CD4-positive, alpha-beta T cell treated with Interleukin-6 at 100 ng/mL for 8 hours (primary cell): ENCODE data around the gene KLHL29.

Experiments used
- DNase-seq: peaks from one replicate; pipeline ENCODE4 v3.0.0-alpha.2; 2020; ENCODE audit warnings: mixed read lengths, low spot score

KLHL29 gene

DNA sequence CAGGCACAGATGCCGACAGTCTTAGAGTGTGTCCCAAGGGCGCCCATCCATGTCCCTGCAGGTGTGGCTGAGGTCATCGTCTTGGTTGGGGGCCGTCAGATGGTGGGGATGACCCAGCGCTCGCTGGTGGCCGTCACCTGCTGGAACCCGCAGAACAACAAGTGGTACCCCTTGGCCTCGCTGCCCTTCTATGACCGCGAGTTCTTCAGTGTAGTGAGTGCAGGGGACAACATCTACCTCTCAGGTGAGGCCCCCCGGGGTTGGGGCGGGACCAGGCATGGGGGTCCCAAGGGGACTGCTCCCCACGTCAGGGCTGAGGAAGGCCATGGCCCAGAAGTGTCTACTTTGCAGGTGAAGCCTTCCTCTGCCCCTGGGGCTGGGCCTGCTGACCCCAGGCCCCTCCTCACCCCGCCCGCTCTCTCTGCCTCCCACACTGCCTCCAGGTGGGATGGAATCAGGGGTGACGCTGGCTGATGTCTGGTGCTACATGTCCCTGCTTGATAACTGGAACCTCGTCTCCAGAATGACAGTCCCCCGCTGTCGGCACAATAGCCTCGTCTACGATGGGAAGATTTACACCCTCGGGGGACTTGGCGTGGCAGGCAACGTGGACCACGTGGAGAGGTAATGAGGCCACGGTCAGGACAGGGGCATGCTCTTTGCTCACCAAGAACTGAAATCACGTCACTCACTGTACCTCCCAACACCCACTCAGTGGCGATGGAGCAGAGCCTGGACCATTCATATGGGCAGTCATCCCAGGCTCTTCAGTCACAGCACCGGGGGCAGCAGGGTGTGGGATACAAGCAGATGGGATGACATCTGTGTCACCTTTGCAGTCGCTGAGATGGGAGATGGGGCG lies 311.1 kb downstream of the KLHL29 start:
- DNase-seq, result no peak

DNA sequence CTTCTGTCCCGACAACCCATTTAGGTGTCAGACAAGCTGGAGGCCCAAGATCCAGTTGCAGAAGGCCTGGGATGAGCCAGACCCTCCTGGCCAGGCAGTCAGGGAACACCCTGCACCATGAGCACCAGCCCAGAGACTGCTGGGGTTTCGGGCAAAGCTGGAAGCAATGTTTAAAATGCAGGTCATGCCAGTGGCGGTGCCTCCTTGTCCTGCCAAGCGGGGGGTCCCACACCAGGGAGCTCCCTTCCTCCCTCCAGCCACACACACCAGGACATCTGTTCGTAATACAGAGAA lies 311.7 kb downstream of the KLHL29 start:
- DNase-seq, result no peak

DNA sequence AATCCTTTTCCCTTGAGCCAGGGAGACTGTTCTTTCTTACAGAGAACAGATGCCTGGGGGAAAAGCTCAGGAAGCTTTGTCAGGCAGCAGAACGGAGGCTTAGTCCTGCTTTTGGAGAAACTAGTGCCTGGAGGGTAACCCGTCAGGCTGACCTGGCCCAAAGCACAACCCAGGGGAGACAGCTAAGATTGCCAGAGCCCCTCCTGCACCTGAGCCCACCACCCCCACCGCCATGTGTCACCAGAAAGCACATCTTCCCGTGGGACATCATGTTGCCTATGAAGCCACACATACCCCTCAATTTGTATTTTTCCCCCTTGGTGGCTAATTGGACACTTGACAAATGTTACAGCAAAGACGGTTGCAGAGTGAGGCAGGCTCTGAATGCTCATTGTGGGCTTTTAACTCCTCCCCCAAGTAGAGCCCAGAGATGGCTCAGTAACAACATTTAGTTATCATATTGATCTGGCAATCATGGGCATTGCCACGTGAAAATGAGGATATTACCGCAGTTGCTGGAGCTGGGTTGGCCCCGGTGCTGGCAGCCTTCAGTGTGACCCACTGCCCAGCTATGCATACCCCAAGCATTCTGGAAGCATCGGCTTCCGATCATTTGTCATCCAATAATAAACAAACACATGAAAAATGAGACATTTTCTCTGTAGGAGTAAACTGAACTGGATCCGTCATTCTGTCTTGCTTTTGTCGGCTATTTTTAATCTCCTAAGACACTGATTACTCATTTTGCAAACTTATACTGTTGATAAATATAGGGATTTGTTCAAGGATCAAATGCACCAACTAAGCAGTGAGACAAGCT lies 312.5 kb downstream of the KLHL29 start:
- no peak for DNase-seq

DNA sequence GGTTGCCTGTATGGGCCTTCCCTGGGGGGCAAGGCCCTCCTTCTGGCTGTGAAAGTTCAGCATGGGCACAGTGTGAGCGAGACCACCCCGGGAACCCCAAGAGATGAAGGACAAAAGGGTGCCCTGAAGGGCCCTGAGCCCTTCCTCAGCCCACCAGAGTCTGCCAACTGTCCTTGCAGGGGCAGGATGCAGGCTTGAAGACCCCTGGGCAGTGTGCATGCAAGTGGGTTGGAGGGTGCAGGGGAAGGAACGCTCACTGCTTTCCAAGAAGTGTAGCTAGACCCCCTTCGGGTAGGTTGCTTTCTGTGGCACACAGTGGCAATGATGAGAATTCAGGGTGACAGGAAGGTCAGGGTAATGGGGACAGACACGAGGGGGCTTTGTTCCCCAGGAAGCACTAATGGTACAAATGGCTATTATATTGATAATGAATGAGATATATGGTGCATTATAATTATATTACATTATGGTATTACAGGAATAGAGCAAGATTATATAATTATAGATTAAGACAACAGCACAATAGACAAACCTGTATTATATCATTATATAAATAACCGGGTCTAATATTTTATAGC lies 313.2 kb downstream of the KLHL29 start:
- DNase-seq, result no peak

DNA sequence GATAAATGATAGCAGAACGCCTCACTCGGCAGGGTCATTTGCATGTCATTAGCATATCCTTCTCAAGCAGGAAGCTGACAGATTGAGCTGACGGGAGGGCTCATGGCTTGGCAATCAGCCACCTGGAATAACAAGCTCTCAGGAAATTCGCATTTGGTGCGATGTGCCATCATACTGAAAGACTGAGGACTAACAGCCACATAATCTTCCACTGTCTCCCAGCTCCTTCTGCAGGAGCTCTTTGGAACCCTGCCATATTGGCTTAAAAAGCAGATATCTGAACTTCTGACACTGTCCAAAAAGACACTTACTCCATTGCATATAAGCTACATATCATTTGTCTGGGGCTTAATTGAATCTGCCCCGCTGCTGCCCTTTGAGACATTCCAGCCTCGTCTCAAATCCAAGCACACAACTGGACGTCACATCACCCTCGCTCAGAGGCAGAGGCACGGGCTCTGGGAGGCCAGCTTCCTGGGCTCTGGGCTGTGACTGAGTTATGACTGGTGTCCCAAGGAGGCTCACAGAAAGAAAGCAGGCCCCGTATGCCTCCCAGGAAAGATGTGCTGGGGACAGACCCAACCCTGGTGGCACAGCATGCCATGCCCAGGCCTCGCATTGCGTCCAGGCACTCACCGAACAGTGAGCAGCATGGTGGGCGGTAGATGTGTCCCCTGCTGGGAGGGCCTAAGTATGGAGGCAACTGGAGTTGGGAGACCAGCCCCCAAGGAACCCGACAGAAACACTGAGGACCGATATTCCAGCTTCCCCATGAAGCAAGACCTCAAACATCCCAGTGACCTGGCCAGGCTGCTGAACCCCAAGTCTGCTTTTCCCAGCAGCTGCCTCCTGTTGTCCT lies 314.0 kb downstream of the KLHL29 start:
- DNase-seq, result no peak

DNA sequence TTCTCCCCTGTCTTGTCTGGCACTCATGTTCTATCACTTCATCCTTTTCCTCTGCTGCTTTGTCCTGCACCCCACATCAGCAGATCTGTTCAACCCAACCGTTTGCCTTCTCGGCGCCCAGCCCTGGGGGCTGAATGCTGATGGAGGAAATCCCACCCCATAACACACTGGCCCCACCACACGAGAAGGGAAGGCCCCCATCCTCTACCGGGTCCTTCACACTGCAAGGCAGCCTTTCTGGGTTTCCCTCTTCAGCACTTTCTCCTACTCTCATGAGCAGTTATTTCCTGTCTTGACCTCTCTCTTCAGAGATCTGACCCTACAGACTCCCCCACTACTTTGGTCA lies 314.6 kb downstream of the KLHL29 start:
- no peak for DNase-seq

DNA sequence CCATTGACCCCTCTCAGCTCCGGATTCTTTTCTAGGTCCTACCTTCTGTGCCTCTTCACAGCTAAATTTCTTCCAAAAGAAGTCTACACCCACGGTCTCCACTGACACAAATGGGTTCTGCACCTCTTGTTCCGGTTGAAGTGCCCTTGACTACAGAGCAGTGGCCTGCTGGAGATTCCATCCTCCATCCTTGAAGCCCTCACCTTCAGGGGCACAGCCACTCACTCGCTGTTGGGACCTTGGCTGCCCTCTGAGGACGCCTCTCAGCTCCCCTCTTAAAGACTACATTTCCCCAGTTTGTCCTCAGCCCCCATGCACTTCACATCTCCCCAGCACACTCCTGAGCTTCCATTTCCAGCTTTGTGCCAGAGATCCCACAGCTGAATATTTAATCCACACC lies 315.6 kb downstream of the KLHL29 start:
- DNase-seq, result no peak

DNA sequence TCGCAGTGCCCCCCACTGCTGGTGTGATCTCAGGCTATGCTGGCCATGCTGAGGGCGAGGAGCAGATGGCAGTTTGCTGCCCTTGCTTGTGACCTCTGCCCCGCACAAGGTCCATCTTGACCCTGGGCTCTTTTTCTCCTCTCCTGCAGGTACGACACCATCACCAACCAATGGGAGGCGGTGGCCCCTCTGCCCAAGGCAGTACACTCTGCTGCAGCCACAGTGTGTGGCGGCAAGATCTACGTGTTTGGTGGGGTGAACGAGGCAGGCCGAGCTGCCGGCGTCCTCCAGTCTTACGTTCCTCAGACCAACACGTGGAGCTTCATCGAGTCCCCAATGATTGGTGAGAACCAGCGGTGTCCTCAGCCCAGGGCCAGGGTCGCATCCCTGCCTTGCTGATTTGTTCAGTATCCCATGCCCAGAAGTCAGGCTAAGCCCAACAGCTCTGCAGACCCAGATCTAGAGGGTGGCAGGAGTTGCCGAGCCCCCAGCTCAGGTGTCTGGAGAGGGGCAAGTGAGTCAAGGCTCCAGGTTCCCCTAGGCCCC lies 318.1 kb downstream of the KLHL29 start:
- no peak for DNase-seq

DNA sequence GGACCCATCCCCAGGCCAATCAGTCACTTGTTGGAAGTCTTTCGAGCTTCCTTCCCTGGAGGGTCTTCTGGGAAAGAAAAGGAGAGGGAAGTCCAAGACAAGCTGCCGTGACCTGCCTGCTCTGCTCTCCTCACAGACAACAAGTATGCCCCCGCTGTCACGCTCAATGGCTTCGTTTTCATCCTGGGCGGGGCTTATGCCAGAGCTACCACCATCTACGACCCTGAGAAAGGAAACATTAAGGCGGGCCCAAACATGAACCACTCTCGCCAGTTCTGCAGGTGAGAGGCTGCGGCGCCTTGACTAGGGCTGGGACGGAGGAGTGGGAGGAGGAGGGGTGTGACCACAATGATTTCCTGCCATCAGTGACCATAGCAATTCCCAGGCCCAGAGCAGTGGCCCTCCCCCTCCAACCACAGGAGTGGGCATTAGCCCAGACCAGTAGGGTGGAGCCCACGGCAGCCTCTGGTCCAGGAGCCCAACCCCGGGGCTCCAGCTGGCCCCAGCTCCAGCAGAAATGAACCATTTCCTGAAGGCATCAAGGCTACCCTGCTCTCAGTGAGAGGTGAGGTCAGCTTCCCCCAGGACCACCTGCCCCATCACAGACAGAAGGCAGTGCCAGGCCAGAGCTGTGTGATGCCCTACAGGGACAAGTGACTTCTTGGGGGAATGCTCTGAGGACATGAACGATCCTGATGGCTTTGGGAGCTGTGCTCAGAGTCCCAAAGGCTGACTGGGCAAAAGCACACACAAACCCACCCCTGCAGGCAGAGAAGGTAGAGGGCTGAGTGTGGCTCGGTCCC lies 318.8 kb downstream of the KLHL29 start:
- DNase-seq, result no peak

DNA sequence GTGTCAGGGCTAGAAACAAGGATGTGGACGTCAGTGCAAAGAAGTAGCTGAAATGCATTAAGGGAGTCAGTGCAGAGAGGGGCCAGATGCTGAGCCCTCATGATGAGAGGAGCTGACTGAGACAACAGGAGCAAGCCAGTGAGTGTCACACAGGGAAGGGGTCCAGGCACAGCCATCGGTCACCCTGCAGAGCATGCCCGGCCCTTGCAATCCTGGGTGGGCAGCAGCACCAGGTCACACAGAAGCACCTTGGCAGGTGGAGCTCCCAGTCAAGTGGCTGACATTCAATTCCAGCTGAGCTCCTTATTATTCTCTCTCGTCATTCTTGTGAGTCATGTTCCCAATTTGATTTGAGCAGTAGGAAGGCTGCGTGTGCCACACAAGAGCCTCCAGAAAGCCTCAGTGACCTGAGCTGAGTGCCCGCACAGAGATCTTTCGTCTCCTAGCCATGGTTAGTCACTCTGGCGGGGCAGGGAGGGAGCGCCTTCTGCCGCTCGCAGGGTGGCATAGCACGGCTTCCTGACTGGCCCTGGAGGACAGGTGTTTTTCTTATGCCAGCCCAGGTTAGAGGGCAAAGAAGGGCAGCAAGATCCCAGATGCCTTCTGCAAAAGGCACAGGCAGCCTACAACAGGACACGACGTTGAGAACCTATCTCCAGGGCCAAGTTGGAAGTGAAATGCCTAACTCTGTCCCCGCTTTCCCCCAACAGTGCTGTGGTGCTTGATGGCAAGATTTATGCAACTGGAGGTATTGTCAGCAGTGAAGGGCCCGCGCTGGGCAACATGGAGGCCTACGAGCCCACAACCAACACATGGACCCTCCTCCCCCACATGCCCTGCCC lies 321.0 kb downstream of the KLHL29 start:
- no peak for DNase-seq

DNA sequence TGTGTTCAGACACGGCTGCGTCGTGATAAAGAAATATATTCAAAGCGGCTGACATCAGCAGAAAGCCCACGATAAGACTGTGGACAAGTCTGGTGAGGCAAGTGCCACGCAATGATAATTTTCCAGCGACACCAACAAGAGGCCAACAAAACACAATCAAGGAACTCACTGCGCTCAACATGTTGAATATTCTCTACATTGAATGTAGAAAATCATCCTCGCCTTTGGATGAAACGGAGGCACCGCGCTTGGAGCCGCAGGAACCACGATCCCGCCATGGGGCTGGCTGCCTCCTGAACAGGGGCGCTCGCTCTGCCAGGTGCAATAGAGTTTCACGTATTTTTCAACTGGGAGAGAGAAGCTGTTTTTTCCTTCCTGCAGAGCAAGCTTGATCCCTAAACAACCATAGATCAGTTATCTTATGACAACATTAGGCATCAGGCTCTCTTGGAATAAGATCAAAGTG lies 321.7 kb downstream of the KLHL29 start:
- DNase-seq, result no peak

DNA sequence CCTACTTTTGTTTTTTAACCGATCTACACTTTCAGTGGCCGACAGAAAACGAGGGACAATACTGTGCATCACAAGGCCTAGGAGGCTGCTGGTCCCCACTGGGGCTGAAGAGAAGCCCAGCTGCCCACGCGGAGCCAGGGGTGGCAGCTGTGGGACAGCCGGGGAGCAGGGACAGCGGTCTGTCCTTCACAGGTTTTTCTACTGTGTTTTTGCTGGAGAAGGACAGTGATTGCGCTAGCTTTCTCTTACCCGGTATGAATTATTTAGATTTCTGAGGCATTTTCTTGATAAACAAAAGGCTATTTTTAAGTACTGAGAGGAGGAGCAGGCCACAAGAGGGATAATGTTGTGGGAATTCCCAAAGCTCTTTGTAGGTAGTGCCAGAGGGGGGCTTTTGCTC lies 322.1 kb downstream of the KLHL29 start:
- no peak for DNase-seq

DNA sequence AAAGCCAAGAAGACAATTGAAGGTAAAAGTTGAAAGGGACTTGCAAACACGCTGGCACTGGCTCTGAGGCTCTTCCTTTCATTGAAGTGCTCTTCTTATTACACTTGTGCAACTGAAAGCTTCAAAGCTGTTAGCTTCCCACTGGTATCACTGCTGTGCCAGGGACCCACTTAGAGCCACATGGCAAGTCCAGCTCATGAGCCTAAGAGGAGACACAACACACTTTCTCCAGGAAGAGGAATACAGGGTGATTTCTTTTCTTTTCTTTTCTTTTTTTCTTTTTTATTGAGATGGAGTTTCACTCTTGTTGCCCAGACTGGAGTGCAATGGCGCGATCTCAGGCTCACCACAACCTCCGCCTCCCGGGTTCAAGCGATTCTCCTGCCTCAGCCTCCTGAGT lies 323.8 kb downstream of the KLHL29 start:
- no peak for DNase-seq

DNA sequence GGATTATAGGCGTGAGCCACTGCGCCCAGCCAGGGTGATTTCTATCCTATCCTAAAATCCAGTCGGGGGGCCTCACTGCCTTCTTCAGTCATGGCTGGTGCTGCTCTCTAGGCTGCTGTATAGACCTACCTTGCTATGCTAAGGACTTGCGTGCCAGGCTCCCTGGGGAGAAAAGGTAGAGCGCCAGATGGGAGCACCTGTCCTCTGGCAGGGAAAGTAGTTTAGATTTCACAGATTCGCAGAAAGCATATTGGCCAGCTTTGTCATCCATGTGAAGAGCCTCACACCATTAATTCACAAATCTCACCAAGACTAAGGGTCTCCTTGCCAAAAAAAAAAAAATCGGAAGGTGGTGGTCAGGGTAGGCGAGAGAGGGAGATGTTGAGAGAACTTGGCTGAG lies 324.3 kb downstream of the KLHL29 start:
- no peak for DNase-seq

DNA sequence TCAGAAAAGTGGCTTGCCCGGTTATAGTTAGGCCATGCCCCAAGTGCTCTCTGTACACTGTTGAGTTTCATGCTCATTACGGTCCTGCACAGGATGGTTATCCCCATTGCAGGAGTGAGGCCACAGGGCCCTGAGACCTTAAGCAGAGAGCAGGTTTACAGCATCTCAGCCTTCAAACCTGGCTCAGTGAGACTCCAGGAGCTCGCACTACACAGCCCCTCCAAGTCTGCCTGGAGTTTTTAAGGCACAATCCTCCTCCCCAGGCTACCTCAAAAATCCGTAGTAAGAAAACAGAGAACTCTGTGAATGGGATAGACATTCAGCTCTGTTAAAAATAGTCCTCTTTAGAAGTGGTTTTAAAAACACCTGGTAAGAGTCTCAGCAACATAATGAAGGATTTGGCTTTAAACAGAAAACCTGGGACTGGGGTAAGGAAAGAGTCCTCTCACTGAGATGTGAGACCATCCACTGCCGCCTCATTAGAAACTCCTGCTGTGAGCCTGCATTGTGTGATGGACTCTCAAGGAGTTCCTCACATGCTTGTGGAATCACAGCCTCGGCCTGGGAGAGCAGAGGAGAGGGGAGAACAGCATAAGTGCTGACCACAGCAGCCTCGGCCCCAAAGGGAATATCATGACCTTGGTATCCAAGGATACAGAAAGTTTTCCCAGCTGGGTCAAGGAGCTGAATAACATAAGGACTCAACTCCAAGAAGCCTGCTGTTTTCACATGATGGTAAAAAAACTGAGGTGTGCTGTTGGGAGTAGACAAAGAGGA lies 327.2 kb downstream of the KLHL29 start:
- no peak for DNase-seq

DNA sequence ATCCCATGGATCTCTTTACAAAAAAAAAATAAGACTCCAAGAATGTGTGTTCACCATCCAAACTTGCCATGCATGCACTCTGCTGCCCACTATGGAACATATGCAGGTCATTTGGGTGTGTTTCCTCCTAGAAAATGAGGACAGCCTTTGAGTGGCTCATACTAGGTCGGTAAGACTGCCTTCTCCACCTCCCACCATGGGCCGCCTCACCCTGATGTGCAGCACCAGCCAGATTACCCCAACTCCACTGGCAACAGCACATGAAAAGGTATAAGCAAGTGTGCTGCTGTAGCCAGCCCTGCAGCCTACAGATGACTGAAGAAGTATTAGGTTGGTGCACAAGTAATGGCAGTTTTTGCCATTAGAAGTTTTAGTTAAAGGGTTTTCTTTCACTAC lies 327.8 kb downstream of the KLHL29 start:
- DNase-seq, result no peak

DNA sequence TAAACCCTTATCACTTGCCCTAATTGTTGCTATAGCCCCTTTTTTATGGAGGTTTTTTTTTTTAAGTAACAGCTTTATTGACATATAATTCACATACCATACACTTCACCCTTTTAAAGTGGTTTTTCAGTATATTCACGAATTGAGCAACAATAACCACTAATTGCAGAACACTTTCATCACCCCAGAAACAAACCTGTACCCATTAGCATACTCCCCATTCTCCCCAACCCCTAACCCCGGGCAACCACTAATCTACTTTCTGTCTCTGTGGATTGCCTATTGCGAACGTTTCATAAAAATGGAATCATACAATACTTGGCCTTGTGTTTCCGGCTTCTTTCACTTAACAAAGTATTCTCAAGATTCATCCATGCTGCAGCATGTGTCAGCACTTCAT lies 328.4 kb downstream of the KLHL29 start:
- DNase-seq, result no peak

DNA sequence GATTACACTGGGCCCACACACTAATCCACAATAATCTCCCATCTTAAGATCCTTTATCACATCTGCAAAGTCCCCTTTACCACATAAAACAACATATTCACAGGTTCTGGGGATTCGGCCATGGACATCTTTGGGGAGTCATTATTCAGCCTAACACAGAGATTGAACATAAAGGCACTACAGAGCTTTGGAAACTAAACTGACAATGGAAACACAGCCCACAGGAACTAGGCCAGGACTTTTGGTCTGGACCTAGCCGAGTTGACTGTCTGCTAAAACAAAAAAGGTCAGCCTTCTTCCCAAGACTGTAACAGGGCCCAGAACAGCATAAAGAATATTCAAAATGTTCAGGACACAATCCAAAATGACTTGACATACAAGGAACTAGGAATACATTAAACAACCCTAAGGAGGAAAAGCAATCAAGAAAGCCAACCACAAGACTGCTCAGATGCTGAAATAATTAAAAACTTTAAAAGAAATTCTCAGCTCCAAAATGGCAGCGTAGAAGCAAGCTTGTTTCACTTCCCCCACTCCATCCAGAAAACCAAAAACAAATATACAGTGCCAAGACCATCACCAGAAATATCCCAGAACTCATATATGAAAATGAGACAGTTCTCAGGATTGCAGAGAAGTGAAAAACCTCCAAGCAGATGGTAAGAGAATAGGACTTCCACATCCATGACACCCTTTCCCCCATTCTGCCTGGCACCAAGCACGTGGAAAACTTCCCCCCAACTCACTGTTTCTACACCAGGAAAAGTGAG lies 334.1 kb downstream of the KLHL29 start:
- no peak for DNase-seq

DNA sequence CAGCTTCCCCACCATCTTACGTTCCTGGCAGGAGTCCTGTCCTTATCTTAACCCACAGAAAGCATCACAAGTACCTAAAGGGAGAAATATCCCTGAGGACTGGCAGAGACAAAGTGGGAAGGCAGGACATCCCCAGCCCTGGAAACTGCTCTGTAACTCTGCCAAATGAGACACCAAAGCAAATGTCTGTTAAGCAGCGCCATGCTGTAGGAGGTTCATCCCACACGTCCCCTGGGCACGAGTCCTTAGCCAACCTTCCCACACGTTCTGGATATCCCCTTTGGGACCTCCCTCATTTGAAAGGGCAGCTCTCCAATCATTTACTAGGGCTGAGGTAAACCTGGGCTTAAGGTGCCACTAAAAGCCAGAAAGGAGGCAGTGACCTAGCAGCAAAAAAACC lies 334.7 kb downstream of the KLHL29 start:
- DNase-seq, result no peak
